VCaP (cell line): ENCODE data around the gene ZFP36L2.

Source experiments
- H3K27ac ChIP-seq: fragments of 450-650 bp; 2 replicates; pipeline ENCODE4 v1.5.1; 2017
- TF ChIP-seq, protein P1 (sequence below): fragments of 450-650 bp; conservative IDR thresholded peaks from 2 replicates; pipeline ENCODE4 v1.5.1; 2017; ENCODE audit warnings: mild to moderate bottlenecking, moderate library complexity

ZFP36L2 gene

DNA sequence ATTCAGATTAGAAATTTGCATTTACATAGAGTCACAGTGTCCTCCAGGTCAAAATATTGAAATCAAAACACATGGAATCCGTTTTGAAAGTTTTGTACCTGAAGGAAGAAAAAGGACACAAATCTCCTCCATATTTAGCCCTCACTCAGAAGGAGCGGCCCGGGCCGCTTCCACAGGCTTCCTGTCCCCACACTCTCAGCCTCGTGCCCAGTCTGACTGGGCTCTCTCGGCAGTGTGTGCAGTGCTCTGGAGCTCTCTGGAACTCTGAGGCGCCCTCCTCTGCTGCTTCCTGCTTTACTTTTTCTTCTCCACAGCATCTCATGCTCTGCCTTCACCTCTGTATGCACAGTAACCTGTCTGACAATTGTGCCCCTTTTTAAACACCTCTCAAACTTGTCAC lies 22.2 kb upstream of the ZFP36L2 start:
- TF ChIP-seq, protein P1, sequence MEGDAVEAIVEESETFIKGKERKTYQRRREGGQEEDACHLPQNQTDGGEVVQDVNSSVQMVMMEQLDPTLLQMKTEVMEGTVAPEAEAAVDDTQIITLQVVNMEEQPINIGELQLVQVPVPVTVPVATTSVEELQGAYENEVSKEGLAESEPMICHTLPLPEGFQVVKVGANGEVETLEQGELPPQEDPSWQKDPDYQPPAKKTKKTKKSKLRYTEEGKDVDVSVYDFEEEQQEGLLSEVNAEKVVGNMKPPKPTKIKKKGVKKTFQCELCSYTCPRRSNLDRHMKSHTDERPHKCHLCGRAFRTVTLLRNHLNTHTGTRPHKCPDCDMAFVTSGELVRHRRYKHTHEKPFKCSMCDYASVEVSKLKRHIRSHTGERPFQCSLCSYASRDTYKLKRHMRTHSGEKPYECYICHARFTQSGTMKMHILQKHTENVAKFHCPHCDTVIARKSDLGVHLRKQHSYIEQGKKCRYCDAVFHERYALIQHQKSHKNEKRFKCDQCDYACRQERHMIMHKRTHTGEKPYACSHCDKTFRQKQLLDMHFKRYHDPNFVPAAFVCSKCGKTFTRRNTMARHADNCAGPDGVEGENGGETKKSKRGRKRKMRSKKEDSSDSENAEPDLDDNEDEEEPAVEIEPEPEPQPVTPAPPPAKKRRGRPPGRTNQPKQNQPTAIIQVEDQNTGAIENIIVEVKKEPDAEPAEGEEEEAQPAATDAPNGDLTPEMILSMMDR, result no peak
- no peak overlapping the region for H3K27ac ChIP-seq

DNA sequence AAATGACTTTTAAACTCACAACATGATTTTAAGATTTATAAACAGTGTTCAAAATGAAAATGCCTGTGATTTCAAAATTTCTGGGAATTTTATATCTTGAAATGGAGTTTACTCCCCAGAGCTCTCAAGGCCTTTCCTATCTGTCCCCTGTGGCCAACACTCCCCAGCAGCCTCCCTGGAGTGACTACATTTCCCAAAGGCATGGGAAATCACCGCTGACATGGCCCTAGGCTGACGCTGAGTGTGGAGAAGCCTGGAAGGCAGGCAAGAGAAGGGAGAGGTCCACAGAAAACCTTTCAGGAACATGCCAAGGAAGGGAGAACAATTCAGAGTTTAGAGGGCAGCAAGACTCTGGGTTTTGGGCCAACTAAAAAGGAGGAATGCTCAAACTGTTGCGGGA lies 20.2 kb upstream of the ZFP36L2 start:
- TF ChIP-seq, protein P1, result no peak
- no peak overlapping the region for H3K27ac ChIP-seq

DNA sequence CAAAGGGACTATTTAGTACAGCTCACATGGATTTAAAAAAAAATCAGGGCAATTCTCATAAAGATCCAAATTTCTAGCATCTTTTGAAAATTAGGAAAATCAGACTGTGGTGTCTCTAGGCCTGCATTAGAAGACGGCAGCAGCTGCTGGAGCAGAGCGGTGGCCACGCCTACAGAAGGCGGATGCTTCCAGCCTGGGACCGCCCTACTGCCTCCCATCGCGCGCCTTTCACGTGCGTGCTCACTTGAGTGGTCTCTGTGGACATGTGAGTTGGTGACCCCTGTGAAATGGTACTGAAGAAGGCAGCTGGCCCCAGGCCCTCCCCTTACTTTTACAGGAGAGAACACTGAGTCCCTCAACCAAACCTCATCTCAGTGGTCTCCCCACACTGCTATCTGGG lies 15.2 kb upstream of the ZFP36L2 start:
- H3K27ac ChIP-seq, result no peak overlapping the region
- TF ChIP-seq, protein P1, result no peak

DNA sequence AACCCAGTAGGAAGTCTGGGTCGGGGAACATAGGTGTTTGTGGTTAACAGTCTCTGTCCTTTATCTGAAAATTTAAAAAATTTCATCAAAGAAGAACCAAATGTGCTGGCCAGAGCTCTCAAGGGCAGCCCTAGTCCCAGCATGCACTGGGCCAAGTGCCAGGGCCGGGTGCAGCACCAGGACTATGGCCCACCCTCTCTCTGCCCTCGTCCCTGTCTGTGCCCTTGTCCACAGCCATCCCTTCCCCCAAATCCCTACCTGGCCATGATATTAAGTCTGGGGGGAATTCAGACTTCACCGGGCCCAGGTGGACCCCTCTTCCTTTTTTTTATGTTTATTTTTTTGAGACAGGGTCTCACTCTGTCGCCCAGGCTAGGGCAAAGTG lies 14.4 kb upstream of the ZFP36L2 start:
- H3K27ac ChIP-seq, result no peak overlapping the region
- TF ChIP-seq, protein P1, result no peak

DNA sequence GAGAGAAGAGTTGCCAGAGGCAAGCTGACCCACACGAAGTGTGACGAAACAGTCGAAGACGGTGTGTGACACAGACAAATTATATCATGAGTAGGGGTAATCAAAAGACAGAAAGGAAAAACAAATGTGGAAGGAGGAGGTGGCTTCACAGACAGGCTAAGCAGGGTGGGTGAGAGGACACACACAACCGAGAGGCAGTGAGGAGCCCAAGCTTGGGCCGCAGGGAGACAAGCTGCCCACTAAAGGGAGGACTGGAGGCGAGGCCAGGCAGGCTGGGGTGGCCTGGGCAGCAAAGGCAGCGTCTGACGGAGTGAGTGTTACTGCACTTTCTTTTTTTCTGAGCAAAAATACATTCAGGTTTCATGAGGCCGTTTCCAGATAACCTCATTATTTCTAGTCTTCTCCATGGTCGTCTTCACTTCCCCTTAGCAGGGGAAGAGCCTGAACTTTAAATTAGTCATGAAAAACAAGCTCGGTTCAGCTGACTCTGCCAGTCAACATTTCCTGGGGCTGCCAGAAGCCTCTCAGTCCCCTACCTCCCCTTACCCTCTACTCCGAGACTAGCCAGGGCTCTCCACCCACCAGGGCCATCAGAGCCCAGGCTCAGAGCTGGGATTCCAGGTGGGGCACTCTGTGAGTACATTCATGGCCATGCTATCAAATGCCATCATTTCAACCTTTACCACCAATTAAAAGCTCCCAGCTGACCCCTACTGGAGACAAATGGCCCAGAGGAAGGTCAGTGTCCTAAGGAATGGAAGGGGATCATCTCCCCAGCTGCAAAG lies 13.8 kb upstream of the ZFP36L2 start:
- TF ChIP-seq, protein P1, result no peak
- no peak overlapping the region for H3K27ac ChIP-seq

DNA sequence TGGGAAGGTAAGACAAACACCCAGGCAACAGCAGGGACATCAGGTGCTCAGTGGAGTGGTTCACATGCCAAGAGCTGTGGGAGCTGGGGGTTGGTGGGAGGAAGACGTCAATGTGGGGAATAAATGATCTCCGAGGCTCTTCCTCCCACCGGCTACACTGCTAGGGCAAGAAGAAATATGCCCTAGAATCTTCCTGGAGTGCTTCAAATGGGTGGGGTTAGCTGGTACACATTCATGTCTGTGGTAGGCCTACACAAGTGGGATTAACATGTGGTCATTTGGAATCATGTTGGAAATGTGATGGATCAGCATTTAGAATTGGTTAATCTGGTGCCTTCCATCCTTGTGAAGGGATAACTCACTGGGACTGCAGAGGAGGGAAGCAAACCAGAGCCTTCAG lies 12.4 kb upstream of the ZFP36L2 start:
- TF ChIP-seq, protein P1, result no peak
- no peak overlapping the region for H3K27ac ChIP-seq

DNA sequence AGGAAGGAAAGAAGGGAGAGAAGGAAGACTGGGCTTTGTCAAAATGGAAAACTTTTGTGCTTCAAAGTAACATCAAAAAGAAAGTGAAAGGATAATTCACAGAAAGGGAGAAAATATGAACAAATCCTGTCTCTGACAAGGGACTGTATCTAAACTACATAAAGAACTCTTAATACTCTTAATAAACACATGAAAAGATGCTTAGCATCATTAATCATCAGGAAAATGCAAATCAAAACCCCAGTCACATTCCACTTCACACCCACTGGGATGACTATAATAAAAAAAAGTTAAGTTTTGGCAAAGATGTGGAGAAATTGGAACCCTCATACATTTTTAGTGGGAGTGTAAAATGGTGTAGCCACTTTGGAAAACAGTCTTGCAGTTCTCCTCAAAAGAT lies 11.8 kb upstream of the ZFP36L2 start:
- TF ChIP-seq, protein P1, result no peak
- no peak overlapping the region for H3K27ac ChIP-seq
